BJ (cell line): Measurements from ENCODE around the gene DLG4. TPM values are rescaled to one million over a fixed set of nuclear protein-coding genes. Genes with fewer than 3 reads are reported as not detected.

ENCODE experiments used
- CTCF ChIA-PET: fragments of 350-600 bp; formaldehyde crosslinking; extraction: SDS; loops from one replicate; lab custom pipeline; 2021; ENCODE audit warnings: antibody characterized with exemption, inconsistent platforms; lab: Yijun Ruan, JAX
- POLR2A ChIA-PET: fragments of 300-600 bp; sonication (Branson Sonifier 250); formaldehyde crosslinking; extraction: SDS; loops from one replicate; lab custom pipeline; 2021; ENCODE audit warnings: antibody characterized with exemption; lab: Charles Lee
- DNase-seq: peaks from one replicate; pipeline ENCODE4 v3.0.0-alpha.2; 2011; ENCODE audit warnings: low read depth
- H3K27me3 ChIP-seq: 2 replicates; pipeline ENCODE4 v1.6.0; 2011; ENCODE audit warnings: low read length; ENCODE audit not compliant: control insufficient read depth, insufficient read depth
- H3K36me3 ChIP-seq: 2 replicates; pipeline ENCODE4 v1.5.1; 2011; ENCODE audit warnings: low read length; ENCODE audit not compliant: control insufficient read depth, insufficient read depth
- H3K4me3 ChIP-seq: 2 replicates; pipeline ENCODE4 v1.5.1; 2011; ENCODE audit warnings: low read depth, mild to moderate bottlenecking, control low read depth, low read length
- CTCF ChIP-seq: IDR thresholded peaks from 2 replicates; pipeline ENCODE4 v1.5.1; 2011; ENCODE audit warnings: low read depth, mild to moderate bottlenecking, control low read depth, inconsistent platforms, low read length, moderate library complexity; ENCODE audit not compliant: insufficient read depth
- polyA plus RNA-seq: library from polyadenylated mRNA; depleted of rRNA; stranded (reverse); fragments of >200 nt; gene quantifications from 2 replicates; pipeline ENCODE4 v1.2.3, GENCODE V29; 2011

DLG4 gene
- polyA plus RNA-seq, 1 experiment, result 20.4 TPM

DNA sequence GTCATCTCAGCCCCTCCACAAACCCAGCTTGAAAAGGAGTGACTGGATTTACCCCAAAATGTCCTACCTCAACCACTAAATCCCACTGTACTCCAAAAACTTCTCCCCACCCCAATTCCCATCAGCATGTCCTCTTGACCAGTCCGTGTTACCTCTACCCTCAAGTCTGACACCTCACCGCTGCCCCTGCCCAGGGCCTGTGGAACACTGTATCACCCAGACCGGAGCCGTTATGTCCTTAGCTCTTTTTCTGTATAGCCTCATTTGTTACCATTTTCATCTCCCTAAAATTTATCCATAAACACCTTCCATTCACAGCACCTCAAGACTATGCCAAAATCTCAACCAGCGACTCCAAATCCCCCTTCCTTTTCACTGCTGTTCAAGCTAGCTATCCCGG, 17.2 kb upstream of the DLG4 start:
- Histone ChIP-seq H3K27me3 (no peaks in the 10 kb centered on the region), H3K36me3 (peaks cover 15% of the 10 kb centered on the region), H3K4me3 (no peak overlapping the region)
- CTCF ChIA-PET, result interaction anchor here (1.1 to 3.6 kb wide), 2 partner anchors 59 to 324 kb away, joined by 4 to 19 read pairs; no protein-coding TSS in a partner anchor
- no peak for TF ChIP-seq CTCF
- no peak for DNase-seq
- POLR2A ChIA-PET, result no interaction called here

DNA sequence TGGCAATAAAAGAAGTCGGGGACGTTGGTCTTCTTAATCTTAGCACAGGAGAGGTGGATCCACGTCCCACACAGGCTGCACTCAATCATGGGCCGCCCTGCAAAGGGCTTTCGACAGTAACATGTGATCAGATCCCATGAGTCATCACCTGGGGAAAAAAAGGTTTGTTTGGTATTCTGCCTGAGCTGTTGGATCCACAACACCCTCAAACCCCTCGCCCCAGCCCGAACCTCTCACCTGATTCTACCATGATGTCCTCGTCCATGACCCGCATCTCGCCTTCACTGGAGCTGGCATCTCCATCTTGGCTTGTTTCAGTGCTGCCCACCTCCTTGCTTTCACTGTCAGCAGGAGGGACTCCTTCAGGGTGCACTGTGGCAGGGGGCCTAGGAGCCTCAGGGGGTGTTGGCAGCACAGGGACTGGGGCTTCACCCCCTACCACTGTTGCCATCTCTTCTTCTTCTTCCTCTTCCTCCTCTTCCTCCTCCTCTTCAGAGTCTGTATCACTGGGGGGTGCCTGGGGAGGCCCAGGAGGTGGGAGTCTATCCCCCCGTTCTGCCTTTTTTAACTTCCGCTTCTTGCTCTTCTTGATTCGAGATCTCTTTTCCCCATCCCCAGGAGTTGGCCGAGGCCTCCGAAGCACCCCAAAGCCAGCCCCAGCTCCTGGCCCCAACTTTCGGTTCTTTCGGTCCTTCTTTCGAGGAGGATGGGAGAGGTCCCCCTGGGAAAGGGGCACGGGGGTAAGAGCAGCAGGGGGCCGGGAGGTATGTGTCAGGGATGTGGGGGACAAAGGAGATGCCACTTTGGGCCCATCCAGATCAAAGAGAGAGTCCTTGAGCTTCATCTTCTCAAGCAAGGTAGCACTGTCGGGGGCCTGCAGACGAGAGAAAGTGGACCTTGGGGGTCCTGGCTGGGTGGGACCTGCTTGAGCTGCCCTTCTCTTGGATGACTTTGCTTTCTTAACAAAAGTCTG, 16.3 kb upstream of the DLG4 start:
- no peak for DNase-seq
- ChIA-PET POLR2A (no interaction called here), CTCF (interaction anchor here (1.1 to 2.1 kb wide), 2 partner anchors 15 to 325 kb away, joined by 4 to 6 read pairs; no protein-coding TSS in a partner anchor)
- no peak overlapping the region for H3K4me3 ChIP-seq
- no peaks in the 10 kb centered on the region for H3K27me3 ChIP-seq
- TF ChIP-seq CTCF, result no peak
- H3K36me3 ChIP-seq, result peaks cover 15% of the 10 kb centered on the region

DNA sequence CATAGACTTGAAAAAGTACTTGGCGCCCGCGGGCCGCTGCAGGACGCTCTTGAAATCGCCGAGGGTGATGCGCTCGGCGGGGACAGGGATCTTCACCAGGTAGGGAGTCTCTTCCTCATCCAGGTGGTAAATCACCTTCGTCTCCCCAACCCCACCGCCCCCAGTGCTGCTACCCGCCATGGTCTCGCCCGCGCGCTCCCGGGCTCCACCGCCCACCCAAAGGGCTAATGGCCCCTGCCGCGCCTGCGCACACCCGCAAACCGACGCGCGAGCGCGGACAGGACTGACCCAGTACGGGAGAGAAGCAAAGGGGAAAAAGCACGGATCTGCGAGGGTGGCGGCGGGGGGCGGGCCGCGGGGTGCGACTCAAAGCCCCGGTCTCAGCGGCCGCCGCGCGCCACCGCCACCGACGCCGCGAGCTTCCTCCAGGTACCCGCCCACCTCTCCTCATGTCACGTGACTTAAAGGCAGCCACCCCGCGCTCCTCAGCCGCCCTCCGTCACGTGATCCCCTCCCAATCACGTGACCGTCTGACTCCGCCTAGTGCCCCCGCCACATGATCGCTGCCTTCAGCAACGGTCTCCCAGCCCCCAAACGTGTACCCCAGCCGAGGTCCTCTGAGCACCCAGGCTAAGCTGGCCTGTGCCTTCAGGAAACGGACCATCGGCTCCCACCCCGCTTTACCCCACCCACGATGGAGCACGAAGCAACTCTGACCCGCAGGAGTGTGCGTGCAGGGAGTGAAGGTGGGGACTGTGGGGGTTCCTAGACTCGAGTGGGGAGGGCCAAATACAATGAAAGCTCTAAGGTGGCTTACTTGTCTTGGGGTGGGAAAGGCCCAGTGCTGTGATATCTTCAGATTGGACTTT, 14.7 kb upstream of the DLG4 start, which contains the start of gene DVL2:
Gene DVL2, minus strand, starts transcription at position 435 of the 869 bp plus-strand sequence. Its CDS starts 255 bp downstream, at position 180.
- ChIA-PET CTCF (interaction anchor here (0.6 to 2.1 kb wide), 3 partner anchors 13 to 20 kb away, joined by 3 to 6 read pairs (median 3); partner anchors contain the start of gene CTDNEP1), POLR2A (interaction anchor here (0.6 kb wide), 1 partner anchor 361 kb away, joined by 3 read pairs; no protein-coding TSS in a partner anchor)
- peak; percentile 59 for DNase-seq

GRCh38 chr17:7233701-7234082, 14.1 kb upstream of the DLG4 start:
- POLR2A ChIA-PET, result no interaction called here
- CTCF ChIA-PET, result interaction anchor here (1.4 kb wide), 1 partner anchor 19 kb away, joined by 3 read pairs; no protein-coding TSS in a partner anchor
- Histone ChIP-seq H3K36me3 (peaks cover 23% of the 10 kb centered on the region), H3K27me3 (no peaks in the 10 kb centered on the region), H3K4me3 (peak overlapping the region; percentile 80)
- no peak for DNase-seq
- TF ChIP-seq CTCF, result no peak

More for the DNA sequence above, 14.7 kb upstream of the DLG4 start, which contains the start of gene DVL2:
- H3K4me3 ChIP-seq, result peak within 1 kb of the TSS; percentile 80
- no peaks in the 10 kb centered on the region for H3K27me3 ChIP-seq
- H3K36me3 ChIP-seq, result peaks cover 18% of the 10 kb centered on the region
- TF ChIP-seq CTCF, result no peak
